GM23338 (cell line): Measurements from ENCODE around the gene RIC1.

Experiments used
- CREB1 ChIP-seq: fragments of 250-450 bp; sonication (Bioruptor Pico); IDR thresholded peaks from 2 replicates; pipeline ENCODE4 v1.5.0; 2020; ENCODE audit warnings: low read depth, mild to moderate bottlenecking, moderate library complexity
- CTCF ChIP-seq, 2 experiments: fragments of 200-600 bp in 1 of 2; sonication (generic) in 1 of 2; conservative IDR thresholded peaks; 2 replicates each; pipeline versions ENCODE4 v1.5.1 to v1.6.1; 2016 to 2017; ENCODE audit warnings: antibody characterized with exemption in 2 of 2, low read depth in 2 of 2, mild to moderate bottlenecking in 2 of 2, moderate library complexity in 1 of 2
- ETS1 ChIP-seq: IDR thresholded peaks from 2 replicates; pipeline ENCODE4 v1.6.1; 2016; ENCODE audit warnings: antibody characterized with exemption
- EZH2 ChIP-seq: fragments of 200-600 bp; sonication (generic); IDR thresholded peaks from one replicate; pipeline ENCODE4 v1.8.0; 2017; ENCODE audit warnings: antibody characterized with exemption, mild to moderate bottlenecking, low read depth; ENCODE audit not compliant: unreplicated experiment
- EZH2phosphoT487 ChIP-seq: fragments of 200-600 bp; sonication (generic); IDR thresholded peaks from one replicate; pipeline ENCODE4 v1.8.1; 2018; ENCODE audit warnings: antibody characterized with exemption; ENCODE audit not compliant: unreplicated experiment
- JUNB ChIP-seq: IDR thresholded peaks from one replicate; pipeline ENCODE4 v1.6.1; 2016; ENCODE audit warnings: antibody characterized with exemption; ENCODE audit not compliant: unreplicated experiment
- NANOG ChIP-seq: IDR thresholded peaks from 2 replicates; pipeline ENCODE4 v1.6.1; 2016; ENCODE audit warnings: antibody characterized with exemption, borderline replicate concordance
- POLR2AphosphoS5 ChIP-seq: IDR thresholded peaks from 2 replicates; pipeline ENCODE4 v1.6.1; 2016; ENCODE audit warnings: antibody characterized with exemption, low read depth
- REST ChIP-seq: IDR thresholded peaks from one replicate; pipeline ENCODE4 v1.6.1; 2018; ENCODE audit warnings: antibody characterized with exemption; ENCODE audit not compliant: unreplicated experiment
- ZNF114 ChIP-seq: fragments of 250-450 bp; sonication (Bioruptor Pico); IDR thresholded peaks from 2 replicates; pipeline ENCODE4 v1.5.0; 2020; ENCODE audit warnings: mild to moderate bottlenecking, moderate library complexity
- ZNF331 ChIP-seq: fragments of 250-450 bp; sonication (Bioruptor Pico); IDR thresholded peaks from 2 replicates; pipeline ENCODE4 v1.5.0; 2020; ENCODE audit warnings: low read depth, mild to moderate bottlenecking, moderate library complexity

- TF ChIP-seq POLR2AphosphoS5: no peak
- no peak for TF ChIP-seq CTCF (conservative IDR thresholded peaks at IDR 0.05; ENCODE audit: low read depth in 2 of 2)
- TF ChIP-seq EZH2phosphoT487: no peak
- no peak for TF ChIP-seq CREB1 (CRISPR knock-in tag)
- no peak for TF ChIP-seq ETS1
- no peak for TF ChIP-seq EZH2
- TF ChIP-seq REST: no peak
- no peak for TF ChIP-seq ZNF114
- TF ChIP-seq JUNB: no peak
- no peak for TF ChIP-seq NANOG
- no peak for TF ChIP-seq ZNF331 (CRISPR knock-in tag)
Measured at GRCh38 chr9:5695860-5696259, 67.0 kb downstream of the RIC1 start.
